Endothelial cell of umbilical vein (primary cell): ENCODE results near the gene ZSWIM6.

Experiments
- CTCF ChIP-seq, 2 donors: IDR thresholded peaks; 1 replicate in 1 of 2; 2 replicates in 1 of 2; pipeline ENCODE4 v1.5.1; 2011; ENCODE audit warnings: low read length in 2 of 2, mild to moderate bottlenecking in 2 of 2, moderate library complexity in 2 of 2, control low read depth in 1 of 2, inconsistent platforms in 1 of 2, low read depth in 1 of 2; ENCODE audit not compliant: insufficient read depth in 1 of 2; ENCODE audit errors: extremely low read depth in 1 of 2
- JUN ChIP-seq: IDR thresholded peaks from 2 replicates; pipeline ENCODE4 v1.6.1; 2011; ENCODE audit warnings: borderline replicate concordance, low read depth; ENCODE audit not compliant: insufficient read length, insufficient read depth
- MAX ChIP-seq: IDR thresholded peaks from 2 replicates; pipeline ENCODE4 v1.6.1; 2011; ENCODE audit not compliant: insufficient read depth, insufficient read length
- MYC ChIP-seq: IDR thresholded peaks from one replicate; pipeline ENCODE4 v1.6.1; 2011; ENCODE audit warnings: mild to moderate bottlenecking, low read depth, low read length
- POLR2A ChIP-seq: IDR thresholded peaks from 2 replicates; pipeline ENCODE4 v1.6.1; 2012; ENCODE audit warnings: low read depth, mild to moderate bottlenecking, control low read depth, low read length

GRCh38 chr5:61489574-61489973, 157.5 kb downstream of the ZSWIM6 start:
- TF ChIP-seq POLR2A (no peak), CTCF (IDR thresholded peaks at IDR 0.05; ENCODE audit: extremely low read depth in 1 of 2, insufficient read depth in 1 of 2, low read depth in 1 of 2, low read length in 2 of 2) (no peak), JUN (no peak), MYC (no peak), MAX (no peak)
